ENCODE data around the gene DUSP5.
"Not testable (repeated sequence)": the region's sequence is repeated elsewhere in the genome, so short reads cannot be mapped to it uniquely, and the experiment has no call there.

- not testable (repeated sequence) for TF ChIP-seq CTCF, POLR2A (IDR thresholded peaks at IDR 0.05)
Observed at GRCh38 chr10:110528997-110529524, 31.4 kb downstream of the DUSP5 start.

Measured in Peyer's patch (tissue), 4 donors.